Endothelial cell of umbilical vein (primary cell): ENCODE data around the gene ZMAT3. TPM values are rescaled to one million over a fixed set of nuclear protein-coding genes. Genes with fewer than 3 reads are reported as not detected.

ENCODE experiments used
- BruUV-seq: library from RNA; stranded (reverse); fragments of 400-500 nt; replicated peaks from 2 replicates; lab custom pipeline; 2021; lab: Mats Ljungman, UMichigan
- CTCF ChIA-PET: fragments of 300-600, 350-600 bp; sonication (Branson Sonifier 250); formaldehyde crosslinking; loops from one replicate; lab custom pipeline; 2021; ENCODE audit warnings: antibody characterized with exemption, inconsistent platforms; lab: Charles Lee
- POLR2A ChIA-PET: fragments of 300-600, 350-600 bp; sonication (Branson Sonifier 250); formaldehyde crosslinking; loops from one replicate; lab custom pipeline; 2021; ENCODE audit warnings: antibody characterized with exemption, inconsistent platforms; lab: Charles Lee
- DNase-seq: peaks from one replicate; pipeline ENCODE4 v3.0.0-alpha.2; 2011; ENCODE audit warnings: low read depth, low spot score
- FAIRE-seq: peaks from 2 replicates; lab custom pipeline; 2011; peaks lifted over from hg19 to GRCh38; lab: Jason Lieb, UNC
- H2AFZ ChIP-seq: 2 replicates; pipeline ENCODE4 v1.6.0; 2012; ENCODE audit warnings: low read depth, low read length, control low read depth, inconsistent platforms
- H3K27ac ChIP-seq: 2 replicates; pipeline ENCODE4 v1.5.1; 2011; ENCODE audit warnings: low read depth, mild to moderate bottlenecking, control low read depth, low read length, moderate library complexity; ENCODE audit not compliant: insufficient read depth
- H3K27me3 ChIP-seq, 2 experiments: 2 replicates each; pipeline versions ENCODE4 v1.6.0 to v1.6.1; 2011; ENCODE audit warnings: low read length in 2 of 2, mixed read lengths in 1 of 2; ENCODE audit not compliant: control insufficient read depth in 2 of 2, insufficient read depth in 2 of 2
- H3K36me3 ChIP-seq, 2 experiments: 2 replicates in 1 of 2; 3 replicates in 1 of 2; pipeline ENCODE4 v1.5.1; 2011; ENCODE audit warnings: low read length in 2 of 2, mild to moderate bottlenecking in 1 of 2, moderate library complexity in 1 of 2; ENCODE audit not compliant: control insufficient read depth in 2 of 2, insufficient read depth in 2 of 2; ENCODE audit errors: extremely low read depth in 1 of 2
- H3K4me1 ChIP-seq: 3 replicates; pipeline ENCODE4 v1.5.1; 2011; ENCODE audit warnings: mild to moderate bottlenecking, low read length; ENCODE audit not compliant: control insufficient read depth, insufficient read depth; ENCODE audit errors: extremely low read depth
- H3K4me2 ChIP-seq: 2 replicates; pipeline ENCODE4 v1.6.1; 2011; ENCODE audit warnings: low read length, control low read depth, mixed read lengths; ENCODE audit not compliant: insufficient read depth
- H3K4me3 ChIP-seq, 3 experiments: fragments of 200-600 bp in 1 of 3; sonication (generic), shearing (Covaris generic) in 1 of 3; replicated peaks in 1 of 3; 2 replicates each; pipeline ENCODE4 v1.5.1; 2011 to 2016; ENCODE audit warnings: control low read depth in 3 of 3, low read length in 3 of 3, mild to moderate bottlenecking in 2 of 3, inconsistent platforms in 1 of 3, low read depth in 1 of 3, moderate library complexity in 1 of 3; ENCODE audit not compliant: insufficient read depth in 1 of 3
- H3K79me2 ChIP-seq: 2 replicates; pipeline ENCODE4 v1.6.0; 2012; ENCODE audit warnings: low read length, inconsistent platforms; ENCODE audit not compliant: control insufficient read depth, insufficient read depth
- H3K9ac ChIP-seq: replicated peaks from 2 replicates; pipeline ENCODE3; 2011; ENCODE audit warnings: low read length, control low read depth; ENCODE audit not compliant: insufficient read depth; ENCODE audit errors: extremely low read depth
- H3K9me1 ChIP-seq: replicated peaks from 3 replicates; pipeline ENCODE4 v1.6.0; 2011; ENCODE audit warnings: mild to moderate bottlenecking, low read length; ENCODE audit not compliant: control insufficient read depth, insufficient read depth; ENCODE audit errors: extremely low read depth
- H3K9me3 ChIP-seq: replicated peaks from 2 replicates; pipeline ENCODE4 v1.5.1; 2012; ENCODE audit warnings: low read length, inconsistent platforms; ENCODE audit not compliant: control insufficient read depth, insufficient read depth
- H4K20me1 ChIP-seq: replicated peaks from 2 replicates; pipeline ENCODE3; 2011; ENCODE audit warnings: mild to moderate bottlenecking, low read length; ENCODE audit not compliant: control insufficient read depth, insufficient read depth; ENCODE audit errors: extremely low read depth
- CTCF ChIP-seq, 2 donors: IDR thresholded peaks; 1 replicate in 1 of 2; 2 replicates in 1 of 2; pipeline ENCODE4 v1.5.1; 2011; ENCODE audit warnings: low read length in 2 of 2, mild to moderate bottlenecking in 2 of 2, moderate library complexity in 2 of 2, control low read depth in 1 of 2, inconsistent platforms in 1 of 2, low read depth in 1 of 2; ENCODE audit not compliant: insufficient read depth in 1 of 2; ENCODE audit errors: extremely low read depth in 1 of 2
- EZH2 ChIP-seq: IDR thresholded peaks from 2 replicates; pipeline ENCODE4 v1.6.1; 2012; ENCODE audit warnings: borderline replicate concordance, low read depth, mild to moderate bottlenecking, moderate library complexity, low read length, inconsistent platforms; ENCODE audit not compliant: severe bottlenecking
- FOS ChIP-seq: IDR thresholded peaks from 2 replicates; pipeline ENCODE4 v1.6.1; 2011; ENCODE audit warnings: mild to moderate bottlenecking, low read length, moderate library complexity, borderline replicate concordance; ENCODE audit not compliant: insufficient read depth
- GATA2 ChIP-seq: IDR thresholded peaks from 2 replicates; pipeline ENCODE4 v1.7.0; 2011; ENCODE audit warnings: low read depth, mild to moderate bottlenecking, moderate library complexity, mixed read lengths, low read length; ENCODE audit not compliant: insufficient read length, insufficient read depth
- JUN ChIP-seq: IDR thresholded peaks from 2 replicates; pipeline ENCODE4 v1.6.1; 2011; ENCODE audit warnings: borderline replicate concordance, low read depth; ENCODE audit not compliant: insufficient read length, insufficient read depth
- MYC ChIP-seq: IDR thresholded peaks from one replicate; pipeline ENCODE4 v1.6.1; 2011; ENCODE audit warnings: mild to moderate bottlenecking, low read depth, low read length
- POLR2AphosphoS5 ChIP-seq: IDR thresholded peaks from 2 replicates; pipeline ENCODE4 v1.6.1; 2012; ENCODE audit warnings: low read depth, mild to moderate bottlenecking, control low read depth, low read length, moderate library complexity; ENCODE audit not compliant: insufficient read depth
- dilution Hi-C: fragments of 300-500 bp; cut with MboI; formaldehyde crosslinking; loops from one replicate; pipeline ENCODE4 v1.15.0; 2019; ENCODE audit warnings: low sequenced_read_pairs; ENCODE audit not compliant: extremely low pct_ligation_motif_present
- intact Hi-C: fragments of 100-400 bp; cut with micrococcal nuclease; formaldehyde crosslinking; loops from one replicate; pipeline ENCODE4 v1.10.0; 2022
- polyA plus RNA-seq, 4 experiments: library from polyadenylated mRNA; depleted of rRNA in 3 of 4; stranded (reverse) in 3 of 4; unstranded in 1 of 4; fragments of >200 nt; gene quantifications; 2 replicates each; pipeline versions ENCODE4 v1.2.1 to v1.2.3, GENCODE V29; 2011 to 2012; ENCODE audit warnings: missing spikeins in 1 of 4
- total RNA-seq: library from RNA; stranded (reverse); gene quantifications from 2 replicates; pipeline ENCODE4 v1.2.3, GENCODE V29; 2021

Gene ZMAT3
- total and polyA plus RNA-seq, 2 donors (not counting 3 experiments of a cell fraction or from before 2014, with no cell fraction given), result 13.2 to 33.1 TPM

- H3K4me3 ChIP-seq, result no peak overlapping the region
- no peaks in the 10 kb centered on the region for H3K36me3 ChIP-seq
- no TSS peak for BruUV-seq
- no peaks in the 10 kb centered on the region for H4K20me1 ChIP-seq
- no peak overlapping the region for H3K4me2 ChIP-seq
- intact Hi-C loops, result no loop called here
- dilution Hi-C loops, result no loop called here
- ChIA-PET CTCF (interaction anchor here (0.8 kb wide), 1 partner anchor 196 kb away, joined by 3 read pairs; no protein-coding TSS in a partner anchor), POLR2A (interaction anchor here (0.7 kb wide), 1 partner anchor 287 kb away, joined by 5 read pairs; no protein-coding TSS in a partner anchor)
- no peaks in the 10 kb centered on the region for H3K9me1 ChIP-seq
- no peak overlapping the region for H3K27ac ChIP-seq
- H2AFZ ChIP-seq, result no peak overlapping the region
- DNase-seq (no peak), FAIRE-seq (no peak)
- no peak overlapping the region for H3K9ac ChIP-seq
- H3K4me1 ChIP-seq, result peaks cover 3% of the 10 kb centered on the region
- no peaks in the 10 kb centered on the region for H3K27me3 ChIP-seq
- TF ChIP-seq EZH2 (no peak), JUN (no peak), CTCF (IDR thresholded peaks at IDR 0.05; ENCODE audit: extremely low read depth in 1 of 2, insufficient read depth in 1 of 2, low read depth in 1 of 2, low read length in 2 of 2) (no peak), MYC (no peak), FOS (no peak), GATA2 (no peak), POLR2AphosphoS5 (no peak)
- no peaks in the 10 kb centered on the region for H3K9me3 ChIP-seq
- H3K79me2 ChIP-seq, result no peaks in the 10 kb centered on the region
Measured at GRCh38 chr3:179076243-179077027, 4.8 kb upstream of the ZMAT3 start.
